ENCODE measurements around the gene POLR3H.

POLR3H gene

GRCh38 chr22:41480397-41480735 lies 63.9 kb downstream of the POLR3H start:
- DNase-seq, result peak; percentile 68

- DNase-seq, result peak; percentile 31
Observed at GRCh38 chr22:41479671-41480396, 64.4 kb downstream of the POLR3H start.

GRCh38 chr22:41478891-41479521 lies 65.3 kb downstream of the POLR3H start:
- no peak for DNase-seq

- DNase-seq, result no peak
Observed at GRCh38 chr22:41478473-41478872, 65.8 kb downstream of the POLR3H start.

Data from EL (cell line).